ENCODE results near the gene SPATA20. TPM values are rescaled to one million over a fixed set of nuclear protein-coding genes. Genes with fewer than 3 reads are reported as not detected.

Gene SPATA20
- total RNA-seq, 1 donor from 2014 or later, result 22.8 TPM

DNA sequence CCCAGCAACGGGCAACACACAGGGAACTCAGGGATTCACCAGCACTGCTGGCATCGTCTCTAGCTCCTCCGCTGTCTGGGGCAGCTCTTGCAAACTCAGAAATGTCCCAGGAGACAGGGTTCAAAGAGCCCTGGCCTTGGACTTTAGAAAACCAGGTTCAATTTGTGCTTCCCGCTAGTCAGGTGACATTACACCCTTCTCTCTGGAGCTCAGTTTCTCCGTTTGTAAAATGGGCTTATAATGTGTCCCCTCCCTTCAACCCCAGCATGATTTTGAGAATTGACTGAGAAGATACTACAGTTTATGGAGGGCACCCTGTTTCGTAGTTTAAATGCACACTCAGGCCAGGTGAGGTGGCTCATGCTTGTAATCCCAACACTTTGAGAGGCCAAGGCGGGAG lies 40.7 kb upstream of the SPATA20 start:
- peak overlapping the region; percentile 29 for H3K27ac Mint-ChIP-seq
- H3K36me3 Mint-ChIP-seq, result no peaks in the 10 kb centered on the region
- Histone ChIP-seq H3K79me2 (ENCODE audit: low read depth) (no peaks in the 10 kb centered on the region), H3K4me2 (no peak overlapping the region), H4K20me1 (ENCODE audit: low read depth) (no peaks in the 10 kb centered on the region), H3K9ac (no peak overlapping the region), H3K27ac (no peak overlapping the region), H3K4me3 (no peak overlapping the region), H3K36me3 (no peaks in the 10 kb centered on the region), H3K9me3 (ENCODE audit: low read depth) (no peaks in the 10 kb centered on the region), H2AFZ (replicated peaks) (no peak overlapping the region), H3K27me3 (no peaks in the 10 kb centered on the region), H3K4me1 (peaks cover 8% of the 10 kb centered on the region), H3F3A (ENCODE audit: low read depth) (peaks cover 30% of the 10 kb centered on the region)
- no peaks in the 10 kb centered on the region for H3K9me3 Mint-ChIP-seq
- H3K4me1 Mint-ChIP-seq, result peaks cover 53% of the 10 kb centered on the region
- H3K4me3 Mint-ChIP-seq, result no peak overlapping the region
- TF ChIP-seq EZH2phosphoT487 (IDR thresholded peaks at IDR 0.05), result no peak
- no peak for DNase-seq (ENCODE audit: low spot score)
- peaks cover 25% of the 10 kb centered on the region for H3K27me3 Mint-ChIP-seq (ENCODE audit: insufficient read depth, low read depth)

DNA sequence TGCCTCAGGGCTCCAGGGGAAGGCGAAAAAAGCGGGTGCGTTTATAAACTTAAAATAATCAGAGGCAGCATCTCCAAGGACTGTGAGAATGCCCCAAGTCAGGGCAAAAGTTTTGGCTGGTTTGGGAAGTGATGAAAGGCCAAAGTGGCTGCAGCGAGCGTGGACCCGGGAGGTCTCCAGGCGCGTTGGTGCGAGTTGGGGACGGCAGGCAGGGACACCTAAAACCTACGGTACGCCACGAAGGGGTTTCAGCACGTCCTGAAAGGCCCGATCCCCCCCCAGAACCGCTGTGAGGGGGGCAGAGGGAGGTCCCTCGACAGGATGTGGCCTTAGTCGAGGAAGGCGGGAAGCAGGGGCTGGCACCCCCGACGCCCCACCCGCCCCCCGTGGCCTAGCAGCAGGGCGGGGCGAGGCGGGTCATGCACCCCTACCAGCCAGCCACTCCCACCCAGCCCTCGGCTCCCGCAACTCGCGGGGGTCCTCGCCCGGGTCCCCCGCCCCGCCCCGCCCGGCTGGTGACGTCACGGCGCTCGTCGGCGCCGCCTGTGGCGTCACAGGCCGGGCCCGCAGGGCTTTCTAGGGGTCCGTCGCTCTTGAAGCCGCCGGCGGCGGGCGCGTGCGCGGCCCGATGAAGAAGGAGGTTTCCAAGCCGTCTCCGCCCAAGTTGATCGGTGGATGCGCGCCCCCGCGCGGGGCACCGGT lies 39.0 kb upstream of the SPATA20 start, which contains the start of gene MYCBPAP:
Gene MYCBPAP, plus strand, starts transcription at position 569 of the 702 bp plus-strand sequence. CDS start 236 bp downstream, outside the sequence.
- Mint-ChIP-seq H3K27ac (no peak within 1 kb of the TSS), H3K36me3 (no peaks in the 10 kb centered on the region), H3K4me3 (peak within 1 kb of the TSS; percentile 83), H3K9me3 (no peaks in the 10 kb centered on the region), H3K4me1 (peaks cover 51% of the 10 kb centered on the region), H3K27me3 (ENCODE audit: insufficient read depth, low read depth) (peaks cover 30% of the 10 kb centered on the region)
- H3K36me3 ChIP-seq, result no peaks in the 10 kb centered on the region
- H3K9ac ChIP-seq, result no peak within 1 kb of the TSS
- peak within 1 kb of the TSS; percentile 87 for H2AFZ ChIP-seq (replicated peaks)
- H3K27me3 ChIP-seq, result no peaks in the 10 kb centered on the region
- H3K4me3 ChIP-seq, result peak within 1 kb of the TSS; percentile 63
- peak; percentile 96 for DNase-seq (ENCODE audit: low spot score)
- H3K4me1 ChIP-seq, result peaks cover 8% of the 10 kb centered on the region
- no peaks in the 10 kb centered on the region for H4K20me1 ChIP-seq (ENCODE audit: low read depth)
- H3F3A ChIP-seq (ENCODE audit: low read depth), result peaks cover 25% of the 10 kb centered on the region
- no peaks in the 10 kb centered on the region for H3K9me3 ChIP-seq (ENCODE audit: low read depth)
- peak within 1 kb of the TSS; percentile 24 for H3K27ac ChIP-seq
- TF ChIP-seq EZH2phosphoT487 (IDR thresholded peaks at IDR 0.05), result no peak
- TF ChIP-seq EZH2 (IDR thresholded peaks at IDR 0.05), result no peak
- TF ChIP-seq, protein P1, sequence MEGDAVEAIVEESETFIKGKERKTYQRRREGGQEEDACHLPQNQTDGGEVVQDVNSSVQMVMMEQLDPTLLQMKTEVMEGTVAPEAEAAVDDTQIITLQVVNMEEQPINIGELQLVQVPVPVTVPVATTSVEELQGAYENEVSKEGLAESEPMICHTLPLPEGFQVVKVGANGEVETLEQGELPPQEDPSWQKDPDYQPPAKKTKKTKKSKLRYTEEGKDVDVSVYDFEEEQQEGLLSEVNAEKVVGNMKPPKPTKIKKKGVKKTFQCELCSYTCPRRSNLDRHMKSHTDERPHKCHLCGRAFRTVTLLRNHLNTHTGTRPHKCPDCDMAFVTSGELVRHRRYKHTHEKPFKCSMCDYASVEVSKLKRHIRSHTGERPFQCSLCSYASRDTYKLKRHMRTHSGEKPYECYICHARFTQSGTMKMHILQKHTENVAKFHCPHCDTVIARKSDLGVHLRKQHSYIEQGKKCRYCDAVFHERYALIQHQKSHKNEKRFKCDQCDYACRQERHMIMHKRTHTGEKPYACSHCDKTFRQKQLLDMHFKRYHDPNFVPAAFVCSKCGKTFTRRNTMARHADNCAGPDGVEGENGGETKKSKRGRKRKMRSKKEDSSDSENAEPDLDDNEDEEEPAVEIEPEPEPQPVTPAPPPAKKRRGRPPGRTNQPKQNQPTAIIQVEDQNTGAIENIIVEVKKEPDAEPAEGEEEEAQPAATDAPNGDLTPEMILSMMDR (IDR thresholded peaks at IDR 0.05), result no peak
- peak within 1 kb of the TSS; percentile 96 for H3K4me2 ChIP-seq
- H3K79me2 ChIP-seq (ENCODE audit: low read depth), result no peaks in the 10 kb centered on the region

DNA sequence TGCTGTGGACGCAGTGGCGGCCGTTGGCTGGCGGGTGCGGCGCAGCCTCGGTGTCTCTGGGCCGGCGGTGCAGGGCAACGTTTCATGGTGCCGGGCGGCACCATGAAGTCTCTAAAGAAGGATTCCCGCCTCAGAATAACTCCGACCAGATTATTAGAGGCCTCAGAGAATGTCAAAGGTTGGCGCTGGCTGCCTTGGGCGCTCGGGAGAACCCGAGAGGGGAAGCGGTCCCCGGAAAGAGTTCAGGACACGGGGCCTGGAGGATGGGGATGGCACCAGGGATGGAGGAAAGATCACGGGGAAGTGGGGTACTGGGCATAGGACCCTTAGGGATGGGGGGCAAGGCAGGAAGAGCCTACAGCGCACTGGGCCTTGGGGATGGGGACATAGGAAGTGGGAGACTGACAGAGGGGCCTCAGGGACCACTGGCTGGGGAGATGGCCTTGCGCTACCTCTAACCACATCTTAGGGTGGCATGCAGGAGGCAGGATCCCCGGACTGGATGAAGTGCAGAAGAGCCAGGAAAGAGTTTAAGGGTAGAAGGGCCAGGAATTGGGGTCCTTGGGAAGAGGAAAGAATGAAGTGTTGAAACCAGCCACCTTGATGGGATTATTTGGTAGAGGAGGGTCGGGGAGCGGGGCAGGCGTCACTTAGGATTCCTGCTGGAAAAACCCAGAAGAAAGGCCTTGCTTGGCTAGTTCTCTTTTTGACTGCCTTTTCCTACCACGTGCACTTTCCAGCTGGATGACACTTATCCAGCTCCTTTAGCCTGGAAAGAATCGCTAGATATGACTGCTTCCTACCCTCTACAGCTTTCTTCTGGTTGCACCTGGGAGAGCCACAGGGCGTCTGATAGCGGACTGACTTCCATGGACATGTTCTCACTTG lies 38.2 kb upstream of the SPATA20 start:
- H3K27me3 Mint-ChIP-seq (ENCODE audit: insufficient read depth, low read depth), result peaks cover 26% of the 10 kb centered on the region
- H4K20me1 ChIP-seq (ENCODE audit: low read depth), result no peaks in the 10 kb centered on the region
- H3K9me3 Mint-ChIP-seq, result no peaks in the 10 kb centered on the region
- no peaks in the 10 kb centered on the region for H3K79me2 ChIP-seq (ENCODE audit: low read depth)
- no peaks in the 10 kb centered on the region for H3K27me3 ChIP-seq
- no peaks in the 10 kb centered on the region for H3K36me3 ChIP-seq
- H3K27ac ChIP-seq, result peak overlapping the region; percentile 24
- no peak for DNase-seq (ENCODE audit: low spot score)
- no peak overlapping the region for H3K27ac Mint-ChIP-seq
- no peaks in the 10 kb centered on the region for H3K36me3 Mint-ChIP-seq
- no peak for TF ChIP-seq EZH2phosphoT487 (IDR thresholded peaks at IDR 0.05)
- TF ChIP-seq EZH2 (IDR thresholded peaks at IDR 0.05), result no peak
- TF ChIP-seq, protein P1 (IDR thresholded peaks at IDR 0.05), result no peak
- peaks cover 48% of the 10 kb centered on the region for H3K4me1 Mint-ChIP-seq
- peaks cover 25% of the 10 kb centered on the region for H3F3A ChIP-seq (ENCODE audit: low read depth)
- H3K4me3 Mint-ChIP-seq, result peak overlapping the region; percentile 69
- peak overlapping the region; percentile 63 for H3K4me3 ChIP-seq
- H3K4me1 ChIP-seq, result peaks cover 2% of the 10 kb centered on the region
- H3K9me3 ChIP-seq (ENCODE audit: low read depth), result no peaks in the 10 kb centered on the region
- H3K9ac ChIP-seq, result no peak overlapping the region
- peak overlapping the region; percentile 96 for H3K4me2 ChIP-seq
- peak overlapping the region; percentile 87 for H2AFZ ChIP-seq (replicated peaks)

Data from neural progenitor cell (in vitro differentiated cells).